PFSK-1 (cell line): Measurements from ENCODE around the gene TTF1.

Experiments used
- FOXP2 ChIP-seq: optimal IDR thresholded peaks from 2 replicates; pipeline ENCODE3; 2011; ENCODE audit warnings: borderline replicate concordance, control low read depth, inconsistent platforms; ENCODE audit not compliant: insufficient read depth; ENCODE audit errors: extremely low read length, extremely low read depth
- POLR2AphosphoS5 ChIP-seq: IDR thresholded peaks from 2 replicates; pipeline ENCODE4 v1.6.1; 2012; ENCODE audit warnings: low read depth, mild to moderate bottlenecking, control low read depth, low read length, moderate library complexity
- REST ChIP-seq, 2 experiments: IDR thresholded peaks; 2 replicates each; pipeline versions ENCODE4 v1.6.1 to v1.8.0; 2011 to 2012; ENCODE audit warnings: low read depth in 2 of 2, low read length in 2 of 2, control low read depth in 1 of 2, inconsistent platforms in 1 of 2, mild to moderate bottlenecking in 1 of 2, moderate library complexity in 1 of 2; ENCODE audit not compliant: insufficient read depth in 1 of 2
- SIN3A ChIP-seq: IDR thresholded peaks from 2 replicates; pipeline ENCODE4 v1.6.1; 2012; ENCODE audit warnings: mild to moderate bottlenecking, low read length, moderate library complexity, borderline replicate concordance; ENCODE audit not compliant: insufficient read depth
- TAF1 ChIP-seq: IDR thresholded peaks from 2 replicates; pipeline ENCODE4 v1.6.1; 2012; ENCODE audit warnings: low read length, control low read depth, borderline replicate concordance; ENCODE audit not compliant: insufficient read depth

The TTF1 gene

GRCh38 chr9:132387133-132387532, 19.5 kb downstream of the TTF1 start:
- TF ChIP-seq REST (IDR thresholded peaks at IDR 0.05; ENCODE audit: insufficient read depth in 1 of 2, low read depth in 2 of 2, low read length in 2 of 2) (no peak), SIN3A (no peak), POLR2AphosphoS5 (no peak), FOXP2 (no peak), TAF1 (no peak)

DNA sequence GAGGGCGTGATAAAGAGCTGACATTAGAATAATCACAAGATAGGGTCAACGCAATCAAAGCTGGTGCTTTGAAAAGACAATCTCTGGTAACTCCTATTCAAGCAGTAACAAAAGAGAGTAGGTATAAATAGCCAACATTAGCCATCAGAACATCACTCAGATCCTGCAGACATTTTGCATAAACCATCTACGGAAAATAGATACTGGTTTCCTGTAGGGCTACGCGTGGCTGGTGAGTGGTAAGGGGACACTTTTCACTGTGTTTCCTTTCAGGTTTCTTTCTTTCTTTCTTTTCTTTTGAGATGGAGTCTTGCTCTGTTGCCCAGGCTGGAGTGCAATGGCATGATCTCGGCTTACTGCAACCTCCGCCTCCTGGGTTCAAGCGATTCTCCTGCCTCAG, 22.3 kb downstream of the TTF1 start:
- TF ChIP-seq FOXP2, result no peak
- TF ChIP-seq SIN3A, result no peak
- TF ChIP-seq POLR2AphosphoS5, result no peak
- TF ChIP-seq TAF1, result no peak
- no peak for TF ChIP-seq REST (IDR thresholded peaks at IDR 0.05; ENCODE audit: insufficient read depth in 1 of 2, low read depth in 2 of 2, low read length in 2 of 2)

DNA sequence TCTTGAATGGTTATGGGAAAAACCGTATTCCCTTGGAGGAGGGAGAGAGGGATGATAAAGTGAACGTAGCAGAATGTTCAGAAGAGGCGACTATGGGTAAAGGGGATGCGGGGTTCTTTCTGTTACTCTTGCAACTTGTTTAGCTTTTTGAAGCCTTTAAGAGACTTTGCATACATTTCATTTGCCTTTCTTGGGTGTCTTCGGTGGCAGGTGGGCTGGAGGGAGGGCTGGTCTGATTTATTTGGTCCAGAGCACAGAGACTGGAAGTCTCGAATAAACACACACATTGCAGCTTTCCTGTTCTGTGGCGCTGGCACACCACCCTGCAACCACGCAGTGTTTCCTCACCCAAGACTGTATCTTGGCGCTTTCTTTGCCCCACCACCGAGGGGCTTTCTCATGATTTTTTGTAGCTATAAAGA, 23.2 kb downstream of the TTF1 start:
- TF ChIP-seq FOXP2, result no peak
- no peak for TF ChIP-seq SIN3A
- no peak for TF ChIP-seq REST (IDR thresholded peaks at IDR 0.05; ENCODE audit: insufficient read depth in 1 of 2, low read depth in 2 of 2, low read length in 2 of 2)
- TF ChIP-seq POLR2AphosphoS5, result no peak

DNA sequence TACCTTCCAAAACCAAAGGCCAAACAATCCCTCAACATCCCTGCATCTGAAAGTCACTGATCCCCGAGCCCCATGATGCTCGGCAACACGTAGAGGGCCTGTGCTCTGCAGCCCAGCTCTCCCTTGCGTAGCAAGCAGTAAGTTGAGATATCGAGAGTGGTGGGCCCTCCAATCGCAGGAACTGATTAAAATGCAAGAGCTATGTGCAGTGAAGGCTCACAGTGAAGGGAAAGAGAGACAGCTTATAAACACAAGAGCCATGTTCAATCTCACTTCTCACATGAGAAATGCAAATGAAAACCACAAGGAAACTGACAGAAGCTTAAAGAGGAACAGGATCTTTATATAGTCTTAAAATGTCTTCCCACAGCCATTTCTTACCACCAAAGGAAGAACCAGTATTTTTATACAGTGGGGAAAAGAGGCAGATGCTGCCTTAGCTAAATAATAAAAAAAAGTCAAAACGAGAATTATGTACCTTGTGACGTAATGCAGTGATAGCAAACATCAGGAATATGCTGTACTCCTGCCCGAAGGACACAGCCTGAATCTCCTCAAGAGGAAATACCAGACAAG, 24.6 kb downstream of the TTF1 start:
- TF ChIP-seq POLR2AphosphoS5, result no peak
- no peak for TF ChIP-seq FOXP2
- no peak for TF ChIP-seq REST (IDR thresholded peaks at IDR 0.05; ENCODE audit: insufficient read depth in 1 of 2, low read depth in 2 of 2, low read length in 2 of 2)
- no peak for TF ChIP-seq SIN3A
- no peak for TF ChIP-seq TAF1
